SK-N-MC (cell line): ENCODE results near the gene TCF12.

Experiments
- EZH2 ChIP-seq: fragments of 200-600 bp; sonication (generic); IDR thresholded peaks from one replicate; pipeline ENCODE4 v1.6.1; 2017; ENCODE audit warnings: antibody characterized with exemption
- FOXP2 ChIP-seq: optimal IDR thresholded peaks from 2 replicates; pipeline ENCODE3; 2011; ENCODE audit warnings: mild to moderate bottlenecking, moderate library complexity; ENCODE audit not compliant: insufficient read depth; ENCODE audit errors: extremely low read length, control extremely low read depth

DNA sequence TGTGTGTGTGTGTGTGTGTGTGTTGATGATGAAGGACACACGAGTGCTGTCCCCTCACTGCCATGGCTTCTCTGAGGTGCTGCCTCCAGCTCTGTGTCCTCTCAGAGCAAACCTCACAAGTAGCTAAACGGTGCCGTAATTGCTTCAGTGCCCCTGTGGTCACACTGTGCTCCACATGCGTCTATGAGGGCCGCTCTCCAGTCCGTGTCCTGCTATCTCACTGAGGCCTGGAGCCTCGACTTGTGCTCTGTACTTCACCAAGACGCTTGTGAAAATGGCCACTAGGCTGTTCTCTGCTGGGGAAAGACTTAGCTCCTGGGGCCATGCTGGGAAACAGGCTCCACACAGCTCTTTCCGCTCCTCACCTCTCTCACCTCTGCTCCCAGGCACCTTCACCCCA is 392.4 kb downstream of the TCF12 start:
- no peak for TF ChIP-seq EZH2
- no peak for TF ChIP-seq FOXP2
